DMS53 (cell line): ENCODE data around the gene TSPAN9.

Experiments
- DNase-seq: peaks from one replicate; lab custom pipeline; 2025; lab: John Stamatoyannopoulos, UW

The TSPAN9 gene

GRCh38 chr12:3078086-3078820 lies 1.1 kb downstream of the TSPAN9 start:
- DNase-seq, result peak; percentile 59

GRCh38 chr12:3081091-3081490 lies 3.9 kb downstream of the TSPAN9 start:
- no peak for DNase-seq

- DNase-seq, result no peak
These were observed 4.7 kb downstream of the TSPAN9 start for GRCh38 chr12:3081886-3082285.

- no peak for DNase-seq
These were observed 6.2 kb downstream of the TSPAN9 start for GRCh38 chr12:3083241-3083920.

- DNase-seq, result no peak
These were observed 6.8 kb downstream of the TSPAN9 start for GRCh38 chr12:3083921-3084347.

GRCh38 chr12:3084742-3085141 lies 7.6 kb downstream of the TSPAN9 start:
- no peak for DNase-seq

- no peak for DNase-seq
These were observed 8.4 kb downstream of the TSPAN9 start for GRCh38 chr12:3085341-3086139.

- DNase-seq, result no peak
These were observed 9.0 kb downstream of the TSPAN9 start for GRCh38 chr12:3086211-3086610.

- DNase-seq, result no peak
These were observed 9.6 kb downstream of the TSPAN9 start for GRCh38 chr12:3086729-3087323.

GRCh38 chr12:3087758-3088650 lies 10.8 kb downstream of the TSPAN9 start:
- DNase-seq, result no peak

GRCh38 chr12:3089588-3089987 lies 12.4 kb downstream of the TSPAN9 start:
- no peak for DNase-seq

- no peak for DNase-seq
These were observed 13.3 kb downstream of the TSPAN9 start for GRCh38 chr12:3090240-3091037.

GRCh38 chr12:3091038-3091319 lies 13.8 kb downstream of the TSPAN9 start:
- no peak for DNase-seq

- no peak for DNase-seq
These were observed 14.4 kb downstream of the TSPAN9 start for GRCh38 chr12:3091382-3092241.

GRCh38 chr12:3092764-3093163 lies 15.6 kb downstream of the TSPAN9 start:
- no peak for DNase-seq

- no peak for DNase-seq
These were observed 20.1 kb downstream of the TSPAN9 start for GRCh38 chr12:3097186-3097804.

GRCh38 chr12:3097836-3098235 lies 20.7 kb downstream of the TSPAN9 start:
- no peak for DNase-seq

GRCh38 chr12:3098436-3098835 lies 21.3 kb downstream of the TSPAN9 start:
- DNase-seq, result no peak

GRCh38 chr12:3099146-3099545 lies 22.0 kb downstream of the TSPAN9 start:
- DNase-seq, result no peak
